GM19099 (cell line): ENCODE results near the gene MS4A5.

Source experiments
- POLR2A ChIP-seq: IDR thresholded peaks from 3 replicates; pipeline ENCODE4 v1.6.1; 2011; ENCODE audit warnings: low read depth; ENCODE audit not compliant: insufficient read length; ENCODE audit errors: extremely low read depth

MS4A5 gene, protein sequence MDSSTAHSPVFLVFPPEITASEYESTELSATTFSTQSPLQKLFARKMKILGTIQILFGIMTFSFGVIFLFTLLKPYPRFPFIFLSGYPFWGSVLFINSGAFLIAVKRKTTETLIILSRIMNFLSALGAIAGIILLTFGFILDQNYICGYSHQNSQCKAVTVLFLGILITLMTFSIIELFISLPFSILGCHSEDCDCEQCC

DNA sequence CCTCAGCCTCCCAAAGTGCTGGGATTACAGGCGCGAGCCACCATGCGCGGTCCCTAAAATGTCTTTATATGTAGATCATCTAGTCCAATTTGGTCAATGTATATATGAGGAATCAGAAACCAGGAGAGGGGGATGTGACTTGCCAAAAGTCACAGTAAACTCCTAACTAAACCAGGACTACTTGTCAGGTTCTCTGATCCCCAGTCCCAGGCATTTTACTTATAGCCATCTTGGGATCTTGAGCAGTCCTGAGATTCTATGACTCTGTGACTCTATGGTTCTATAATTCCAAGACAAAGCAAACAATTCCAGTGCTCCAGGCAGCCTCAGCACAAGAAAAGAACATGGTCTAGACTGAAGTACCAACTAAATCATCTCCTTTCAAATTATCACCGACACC, at the start of gene MS4A5:
Gene MS4A5, plus strand, starts transcription at position 301 of the 400 bp plus-strand sequence. CDS start 103 bp downstream, outside the sequence.
- no peak for TF ChIP-seq POLR2A

DNA sequence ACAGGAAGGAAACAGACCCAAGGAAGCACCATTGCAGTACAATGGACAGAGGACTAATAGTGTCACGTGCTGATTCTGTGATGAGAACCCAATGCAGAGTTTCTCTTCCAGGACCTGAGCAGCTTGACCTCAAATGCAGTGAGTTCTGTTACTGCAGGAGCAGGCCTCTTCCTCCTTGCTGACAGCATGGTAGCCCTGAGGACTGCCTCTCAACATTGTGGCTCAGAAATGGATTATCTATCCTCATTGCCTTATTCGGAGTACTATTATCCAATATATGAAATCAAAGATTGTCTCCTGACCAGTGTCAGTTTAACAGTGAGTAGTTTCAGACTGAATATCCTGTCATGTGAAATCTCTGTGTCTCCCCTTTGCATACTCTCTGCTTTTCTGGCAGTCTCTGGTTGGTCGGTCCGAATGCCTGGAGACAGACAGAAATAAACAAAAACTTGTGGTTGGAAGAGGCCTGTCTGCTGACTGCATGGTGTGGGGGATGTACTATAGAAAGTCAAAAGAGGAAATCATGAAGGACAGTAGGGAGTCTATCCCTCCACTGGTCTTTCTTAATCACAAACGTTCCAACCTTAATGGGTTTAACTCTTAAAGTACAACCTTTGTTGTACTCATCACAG, 40.0 kb upstream of the MS4A5 start:
- TF ChIP-seq POLR2A, result no peak

DNA sequence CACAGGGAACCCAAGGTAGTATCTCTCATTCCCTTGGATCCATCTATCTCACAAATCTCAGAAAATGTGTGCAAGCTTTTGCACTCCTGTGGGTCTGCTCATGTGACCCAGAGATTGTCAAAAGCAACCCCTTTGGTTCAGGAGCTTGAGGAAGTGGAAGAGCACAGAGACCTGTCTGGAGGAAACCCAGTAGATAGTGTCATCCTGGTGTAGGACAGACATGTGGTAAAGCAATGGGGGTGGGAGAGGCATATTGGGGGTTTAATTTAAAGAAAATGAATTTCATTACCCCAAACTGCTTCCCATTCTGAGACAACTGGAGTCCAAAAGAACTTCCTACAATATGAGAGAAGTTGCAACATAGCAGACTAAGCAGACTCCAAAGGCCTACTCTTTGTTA, 39.0 kb upstream of the MS4A5 start:
- TF ChIP-seq POLR2A, result no peak

DNA sequence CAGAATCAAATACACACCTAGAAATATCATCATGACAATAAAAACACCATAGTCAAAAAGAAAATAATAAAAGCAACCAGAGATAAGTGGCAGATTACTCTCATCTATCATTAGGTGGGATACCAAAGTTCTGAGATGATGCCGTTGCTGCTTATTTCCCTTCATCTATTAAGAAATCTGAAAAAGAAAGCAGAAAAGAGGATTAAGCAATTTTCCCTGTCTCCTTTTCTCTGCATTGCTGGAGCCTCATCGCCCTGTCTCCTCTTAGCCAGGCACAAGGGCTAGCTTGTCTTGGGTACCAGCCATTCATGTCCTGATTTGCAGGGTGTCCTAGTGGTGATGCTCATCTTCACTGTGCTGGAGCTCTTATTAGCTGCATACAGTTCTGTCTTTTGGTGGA, 37.0 kb upstream of the MS4A5 start:
- no peak for TF ChIP-seq POLR2A

DNA sequence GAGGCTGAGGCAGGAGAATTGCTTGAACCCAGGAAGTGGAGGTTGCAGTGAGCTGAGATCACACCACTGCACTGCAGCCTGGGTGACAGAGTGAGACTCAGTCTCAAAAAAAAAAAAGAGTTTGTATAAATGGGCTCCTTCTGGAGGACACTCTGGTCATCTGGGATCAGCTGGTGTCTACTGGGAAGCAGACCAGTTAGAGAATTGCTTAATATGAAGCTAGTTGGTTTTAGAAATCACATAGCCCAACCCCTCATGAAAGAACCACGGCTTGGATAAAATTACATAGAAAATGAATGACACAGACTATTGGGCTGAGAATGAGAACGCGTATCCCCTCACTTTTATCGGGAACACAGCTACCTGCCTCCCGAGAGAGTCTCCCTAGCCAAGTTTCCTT, 36.4 kb upstream of the MS4A5 start:
- TF ChIP-seq POLR2A, result no peak

DNA sequence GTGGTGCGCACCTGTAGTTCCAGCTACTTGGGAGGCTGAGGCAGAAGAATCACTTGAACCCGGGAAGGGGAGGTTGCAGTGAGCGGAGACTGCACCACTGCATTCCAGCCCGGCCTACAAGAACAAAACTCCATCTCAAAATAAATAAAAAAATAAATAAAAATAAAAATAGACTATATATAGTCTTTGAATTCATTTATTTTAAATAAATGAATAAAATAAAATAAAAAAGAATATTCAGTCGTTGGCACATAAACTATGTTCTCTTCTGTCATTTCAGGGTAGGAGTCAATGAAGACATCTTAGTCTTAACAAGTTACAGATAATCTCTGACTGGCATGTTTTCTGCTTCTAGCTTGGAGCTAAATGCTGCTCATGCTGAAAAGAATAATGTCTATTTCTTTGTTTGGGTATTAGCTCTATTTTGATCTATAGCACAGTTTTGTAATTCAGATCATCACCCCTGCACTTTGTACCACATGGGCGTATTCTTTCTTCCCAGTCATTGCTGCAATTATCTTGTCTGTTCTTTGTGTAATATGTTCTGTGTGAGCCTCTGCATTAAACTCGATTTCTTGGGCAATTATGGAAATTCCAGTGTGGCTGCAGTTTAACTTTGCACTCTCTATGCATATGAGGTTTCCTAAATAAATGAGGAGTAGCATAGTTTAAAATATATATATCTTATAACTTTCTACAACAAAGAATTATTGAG, 34.5 kb upstream of the MS4A5 start:
- TF ChIP-seq POLR2A, result no peak

DNA sequence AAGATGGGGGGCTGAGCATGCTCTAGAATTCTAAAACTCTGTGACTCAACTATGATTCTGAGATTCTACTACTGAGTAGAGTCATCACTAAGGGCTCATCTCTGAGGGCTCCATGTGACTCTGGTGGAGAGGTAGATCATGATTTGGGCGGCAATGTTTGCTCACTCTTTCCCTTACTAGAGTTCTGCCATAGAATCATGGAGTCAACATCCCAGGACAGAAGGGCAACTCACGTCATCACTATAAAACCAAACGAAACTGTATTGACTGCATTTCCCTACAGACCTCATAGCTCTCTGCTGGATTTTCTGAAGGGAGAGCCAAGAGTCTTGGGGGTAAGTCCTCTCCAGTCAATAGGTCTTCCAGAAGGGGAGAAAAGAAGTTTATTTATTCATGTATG, 33.0 kb upstream of the MS4A5 start, which contains the start of gene MS4A14:
Gene MS4A14, plus strand, starts transcription at position 78 of the 400 bp plus-strand sequence. Its CDS starts 120 bp downstream, at position 198.
- TF ChIP-seq POLR2A, result no peak

DNA sequence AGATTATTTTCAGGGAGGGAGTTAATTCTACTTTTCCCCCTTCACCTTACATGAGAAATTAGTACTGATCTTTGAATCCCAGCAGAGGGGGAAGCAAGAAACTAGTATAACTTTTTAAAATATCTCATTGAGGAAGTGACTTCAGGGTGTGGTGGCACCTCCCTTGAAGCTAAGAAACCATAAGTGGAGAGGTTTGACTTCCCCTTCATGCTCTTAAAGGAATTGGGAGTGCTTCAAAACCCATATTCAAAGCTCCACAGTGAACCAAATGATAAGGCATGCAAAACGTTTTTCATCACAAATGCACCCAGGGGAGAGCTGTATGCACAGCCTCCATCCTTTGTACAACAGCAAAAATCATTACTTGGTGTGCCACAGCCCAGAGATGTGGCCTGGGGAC, 32.6 kb upstream of the MS4A5 start:
- TF ChIP-seq POLR2A, result no peak

DNA sequence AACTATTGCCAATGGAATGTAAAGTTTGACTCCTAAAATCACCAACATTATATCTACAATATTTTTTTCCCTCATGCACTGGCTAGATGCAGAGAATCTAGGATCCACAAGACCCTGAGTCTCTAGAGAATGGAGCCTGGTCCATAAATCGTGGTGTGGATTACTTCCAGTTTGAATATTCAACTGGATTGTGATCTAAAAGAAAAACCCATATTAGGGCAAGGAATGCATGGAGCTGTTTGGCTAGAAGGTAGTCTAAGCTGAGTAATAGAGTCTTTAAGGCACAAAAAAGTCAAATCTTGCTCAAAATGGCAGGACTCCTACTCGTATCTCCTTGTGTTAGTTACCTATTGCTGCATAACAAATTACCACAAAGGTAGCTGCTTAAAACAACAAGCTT, 9.4 kb upstream of the MS4A5 start:
- TF ChIP-seq POLR2A, result no peak

DNA sequence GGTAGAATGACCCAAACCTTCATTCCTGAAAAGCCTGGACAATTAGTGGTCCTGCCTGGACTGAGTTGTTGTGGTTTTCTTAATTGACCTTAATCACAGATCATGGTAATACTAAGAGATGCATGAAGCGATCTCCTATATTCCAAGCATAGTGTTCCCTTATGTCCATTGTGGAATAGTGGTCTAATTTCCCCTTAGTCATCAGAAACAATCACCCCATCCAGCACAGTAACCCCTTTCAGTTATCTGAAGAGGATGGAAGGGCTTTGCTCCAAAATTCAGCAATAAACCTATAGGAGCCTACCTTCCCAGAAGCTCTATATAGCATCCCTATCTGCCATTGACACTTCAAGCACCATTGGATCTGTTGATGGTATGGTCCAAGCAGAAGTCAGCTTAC, 6.8 kb upstream of the MS4A5 start:
- no peak for TF ChIP-seq POLR2A

DNA sequence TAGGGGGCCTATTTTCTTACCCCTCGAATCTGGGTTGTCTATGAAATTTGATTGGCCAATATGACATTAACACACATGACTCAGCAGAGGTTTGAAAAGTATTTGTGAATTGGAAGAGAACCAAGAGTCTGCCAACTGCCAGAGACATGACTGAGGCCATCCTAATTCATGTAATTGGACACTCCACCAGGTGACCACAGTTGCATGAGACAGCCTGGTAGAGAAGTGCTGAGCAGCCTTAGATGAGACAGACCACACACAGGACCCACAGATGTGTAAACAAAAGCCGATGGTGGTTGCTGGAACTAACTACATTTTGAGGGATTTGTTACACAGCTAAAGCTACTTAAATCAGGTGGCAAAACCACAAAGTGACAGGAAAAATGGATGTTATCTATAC, 855 bp upstream of the MS4A5 start:
- TF ChIP-seq POLR2A, result no peak

DNA sequence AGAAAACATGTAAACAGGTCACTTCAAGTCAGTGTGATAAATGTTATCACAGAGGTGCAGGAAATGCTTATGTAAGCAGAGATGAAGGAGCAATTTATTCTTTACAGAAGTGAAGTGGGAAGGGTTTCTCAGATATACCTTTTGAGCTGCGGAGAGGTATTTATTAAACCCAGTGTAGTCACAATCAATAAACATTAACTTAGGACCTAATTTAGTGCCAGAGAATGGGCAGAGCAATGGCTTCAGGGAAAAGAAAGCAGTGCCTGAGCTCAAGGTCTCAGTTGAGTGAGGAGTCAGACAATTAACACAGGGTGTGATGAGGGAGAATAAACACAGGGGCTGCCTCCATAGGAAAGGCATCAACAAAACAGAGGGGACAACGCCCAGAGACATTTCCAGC, 1.9 kb downstream of the MS4A5 start:
- no peak for TF ChIP-seq POLR2A

DNA sequence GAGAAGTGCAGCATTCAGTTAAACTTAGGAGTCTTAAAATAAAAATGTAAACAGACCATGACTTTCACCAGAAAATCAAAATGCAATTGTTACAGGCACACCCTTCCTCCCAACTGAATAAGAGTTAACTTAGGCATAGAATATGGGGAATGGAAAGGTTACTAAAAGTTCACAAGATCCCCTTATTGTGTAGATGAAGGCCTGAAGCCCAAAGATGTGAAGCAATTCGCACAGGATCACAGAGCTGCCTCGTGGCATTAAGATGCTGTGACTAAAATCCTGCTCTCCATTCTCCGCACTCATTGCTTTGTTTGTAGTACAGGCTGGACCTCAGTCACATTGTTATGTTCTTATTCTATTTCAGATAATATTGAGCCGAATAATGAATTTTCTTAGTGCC, 4.0 kb downstream of the MS4A5 start:
- no peak for TF ChIP-seq POLR2A

DNA sequence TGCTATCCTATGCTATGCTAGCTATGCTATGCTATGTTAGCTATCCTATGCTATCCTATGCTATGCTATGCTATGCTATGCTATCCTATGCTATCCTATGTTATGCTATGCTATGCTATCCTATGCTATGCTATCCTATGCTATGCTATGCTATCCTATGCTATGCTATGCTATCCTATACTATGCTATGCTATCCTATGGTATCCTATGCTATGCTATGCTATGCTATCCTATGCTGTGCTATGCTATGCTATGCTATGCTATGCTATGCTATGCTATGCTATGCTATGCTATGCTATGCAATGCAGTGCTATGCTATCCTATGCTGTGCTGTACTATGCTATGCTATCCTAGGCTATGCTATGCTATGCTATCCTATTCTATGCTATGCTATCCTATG, 17.7 kb downstream of the MS4A5 start:
- no peak for TF ChIP-seq POLR2A

DNA sequence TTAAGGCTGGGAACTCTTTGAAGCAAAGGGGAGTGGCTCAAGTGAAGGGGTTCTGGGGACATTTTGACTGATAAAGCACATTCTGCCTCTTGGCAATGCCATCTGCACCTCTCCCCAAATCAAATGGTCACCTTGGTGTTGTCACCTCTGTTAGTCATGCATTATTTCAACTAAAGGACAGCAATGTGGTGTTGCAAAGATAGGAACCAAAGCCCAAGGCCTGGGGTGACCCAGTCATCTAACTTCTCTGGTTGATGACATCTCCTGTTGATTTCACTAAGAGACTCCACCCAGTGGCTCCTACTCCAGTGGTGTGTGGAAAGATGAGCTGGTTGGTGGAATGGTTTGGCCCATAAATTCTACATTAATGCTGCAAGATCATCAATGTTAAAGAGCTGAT, 18.5 kb downstream of the MS4A5 start:
- no peak for TF ChIP-seq POLR2A

DNA sequence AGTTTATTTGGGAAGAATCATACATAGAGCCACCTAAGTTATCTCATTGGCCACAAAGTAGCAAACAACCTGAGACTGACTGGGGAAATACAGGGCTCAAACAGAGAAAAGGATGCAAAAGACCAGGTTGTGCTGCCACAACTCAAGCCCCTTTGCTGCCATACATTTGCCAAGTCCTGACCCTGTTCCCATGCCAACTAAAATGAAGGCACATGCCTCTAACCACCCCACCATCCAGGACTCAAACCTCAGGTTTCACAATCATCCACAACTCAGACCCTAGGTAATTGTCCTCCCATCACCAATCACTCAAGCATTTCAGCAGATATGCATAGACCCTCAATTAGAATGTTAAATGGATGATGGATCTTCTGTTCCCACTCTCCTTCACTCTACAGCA, 24.8 kb downstream of the MS4A5 start:
- no peak for TF ChIP-seq POLR2A
